Naive B cell (primary cell): Measurements from ENCODE around the gene SNED1. TPM values are rescaled to one million over a fixed set of nuclear protein-coding genes. Genes with fewer than 3 reads are reported as not detected.

Source experiments
- ATAC-seq, 2 donors: fragments of 150-1000 bp; cut with Tn5 transposase; 2 replicates each; pipeline ENCODE4 v1.10.0; 2021; ENCODE audit warnings: low read depth in 2 of 2, mild to moderate bottlenecking in 2 of 2, moderate library complexity in 2 of 2
- DNase-seq: peaks from one replicate; pipeline ENCODE4 v3.0.0; 2022
- H3K27ac Mint-ChIP-seq, 6 donors: one replicate each; pipeline ENCODE4 v1.8.0; 2020 to 2022; ENCODE audit warnings: mild to moderate bottlenecking in 6 of 6, mixed read lengths in 6 of 6, moderate library complexity in 5 of 6, inconsistent platforms in 2 of 6
- H3K27me3 Mint-ChIP-seq, 3 donors: one replicate each; pipeline ENCODE4 v1.8.0; 2021 to 2022; ENCODE audit warnings: mixed read lengths in 3 of 3, mild to moderate bottlenecking in 1 of 3
- H3K36me3 Mint-ChIP-seq, 2 donors: one replicate each; pipeline ENCODE4 v1.8.0; 2020 to 2022; ENCODE audit warnings: mixed read lengths in 2 of 2, inconsistent platforms in 1 of 2, mild to moderate bottlenecking in 1 of 2
- H3K4me1 Mint-ChIP-seq, 3 donors: one replicate each; pipeline ENCODE4 v1.8.0; 2020 to 2022; ENCODE audit warnings: mixed read lengths in 3 of 3, inconsistent platforms in 1 of 3, mild to moderate bottlenecking in 1 of 3, moderate library complexity in 1 of 3
- H3K4me3 Mint-ChIP-seq, 8 donors: one replicate each; pipeline ENCODE4 v1.8.0; 2020 to 2022; ENCODE audit warnings: mild to moderate bottlenecking in 8 of 8, mixed read lengths in 8 of 8, moderate library complexity in 8 of 8, inconsistent platforms in 2 of 8
- H3K9me3 Mint-ChIP-seq, 7 donors: one replicate each; pipeline ENCODE4 v1.8.0; 2020 to 2022; ENCODE audit warnings: mixed read lengths in 7 of 7, mild to moderate bottlenecking in 5 of 7, inconsistent platforms in 2 of 7, moderate library complexity in 1 of 7
- polyA plus RNA-seq, 6 donors: library from polyadenylated mRNA; unstranded; fragments of 300-500 nt; fragmentation: Illumina TruSeq; gene quantifications; one replicate each; pipeline ENCODE4 v1.2.3, GENCODE V29; 2021; ENCODE audit warnings: low read depth in 6 of 6

The SNED1 gene
- polyA plus RNA-seq, 6 donors from 2014 or later, result 0.75 to 3.2 (median 1.3) TPM

- H3K4me1 Mint-ChIP-seq, result peaks cover 42 to 66% (median 51%) of the 10 kb centered on the region in 3 donors
- H3K27ac Mint-ChIP-seq, result peak overlapping the region in 3 of 6 donors; percentile 32 to 97 (median 54)
- peak overlapping the region in 2 of 8 donors; percentile 6 to 33 for H3K4me3 Mint-ChIP-seq
- no peaks in the 10 kb centered on the region for H3K27me3 Mint-ChIP-seq
- no peaks in the 10 kb centered on the region for H3K36me3 Mint-ChIP-seq
- H3K9me3 Mint-ChIP-seq, result peaks cover 0 to 4% (median 0%) of the 10 kb centered on the region in 7 donors
- DNase-seq (no peak), ATAC-seq (no peak)
Measured at GRCh38 chr2:241107031-241107783, 108.8 kb downstream of the SNED1 start.

DNA sequence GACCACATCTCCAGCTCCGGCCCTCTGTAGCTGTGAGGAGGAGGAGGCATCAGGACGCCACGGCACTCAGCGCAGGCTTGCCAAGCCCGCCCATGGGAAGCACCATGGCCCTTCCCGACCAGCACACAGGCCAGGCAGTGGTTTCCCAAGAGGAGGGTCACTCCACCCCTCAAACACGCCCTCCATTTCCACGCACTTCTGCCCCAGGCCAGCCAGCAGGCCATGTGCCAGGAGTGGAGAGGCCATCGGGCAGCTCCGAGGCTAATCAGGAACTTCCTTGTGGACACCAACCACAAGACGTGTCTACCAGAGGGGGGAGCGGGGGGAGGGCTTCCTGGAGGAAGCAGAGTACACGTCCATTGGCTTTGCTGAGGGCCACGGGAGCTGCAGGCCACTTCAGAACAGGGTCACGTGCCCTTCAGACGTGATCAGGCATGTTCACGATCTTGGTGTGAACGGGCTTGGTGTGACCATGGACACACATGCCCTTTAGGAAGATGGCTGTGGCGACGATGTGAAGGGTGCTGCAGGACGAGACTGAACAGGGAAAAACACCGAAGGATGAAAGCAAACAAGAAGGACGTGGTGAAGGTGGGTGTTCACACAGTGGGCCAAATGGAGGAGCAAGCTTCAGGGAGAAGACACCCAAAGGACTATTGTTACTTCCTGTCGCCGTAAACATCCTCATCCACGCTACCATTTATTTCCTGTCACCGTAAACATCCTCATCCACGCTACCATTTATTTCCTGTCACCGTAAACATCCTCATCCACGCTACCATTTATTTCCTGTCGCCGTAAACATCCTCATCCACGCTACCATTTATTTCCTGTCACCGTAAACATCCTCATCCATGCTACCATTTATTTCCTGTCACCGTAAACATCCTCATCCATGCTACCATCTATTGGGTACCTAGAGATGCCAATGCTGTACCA, 110.1 kb downstream of the SNED1 start:
- peak overlapping the region; percentile 12 to 89 (median 70) for H3K4me3 Mint-ChIP-seq
- DNase-seq, result no peak

GRCh38 chr2:241109210-241110088, 111.0 kb downstream of the SNED1 start:
- Mint-ChIP-seq H3K36me3 (peaks cover under 1 to 2% of the 10 kb centered on the region in 2 donors), H3K27me3 (no peaks in the 10 kb centered on the region), H3K4me1 (peaks cover 38 to 53% (median 47%) of the 10 kb centered on the region in 3 donors), H3K27ac (peak overlapping the region; percentile 88 to 98 (median 97)), H3K9me3 (peaks cover 0 to 4% (median 0%) of the 10 kb centered on the region in 7 donors), H3K4me3 (peak overlapping the region in 7 of 8 donors; percentile 12 to 89 (median 69))
- ATAC-seq (no peak), DNase-seq (no peak)

More for the DNA sequence above, 110.1 kb downstream of the SNED1 start:
- H3K9me3 Mint-ChIP-seq, result peaks cover 0 to 4% (median 0%) of the 10 kb centered on the region in 7 donors
- H3K4me1 Mint-ChIP-seq, result peaks cover 38 to 56% (median 47%) of the 10 kb centered on the region in 3 donors
- H3K27ac Mint-ChIP-seq, result peak overlapping the region; percentile 51 to 98 (median 96)
- H3K27me3 Mint-ChIP-seq, result no peaks in the 10 kb centered on the region
- ATAC-seq, result no peak
- H3K36me3 Mint-ChIP-seq, result no peaks in the 10 kb centered on the region

GRCh38 chr2:241110089-241110606, 111.7 kb downstream of the SNED1 start:
- peak overlapping the region; percentile 92 to 98 (median 97) for H3K27ac Mint-ChIP-seq
- H3K4me3 Mint-ChIP-seq, result peak overlapping the region in 7 of 8 donors; percentile 30 to 83 (median 69)
- no peak for ATAC-seq
- no peaks in the 10 kb centered on the region for H3K27me3 Mint-ChIP-seq
- H3K4me1 Mint-ChIP-seq, result peaks cover 38 to 53% (median 47%) of the 10 kb centered on the region in 3 donors
- H3K9me3 Mint-ChIP-seq, result peaks cover 0 to 4% (median 0%) of the 10 kb centered on the region in 7 donors
- no peak for DNase-seq
- H3K36me3 Mint-ChIP-seq, result peaks cover 8 to 9% of the 10 kb centered on the region in 2 donors

DNA sequence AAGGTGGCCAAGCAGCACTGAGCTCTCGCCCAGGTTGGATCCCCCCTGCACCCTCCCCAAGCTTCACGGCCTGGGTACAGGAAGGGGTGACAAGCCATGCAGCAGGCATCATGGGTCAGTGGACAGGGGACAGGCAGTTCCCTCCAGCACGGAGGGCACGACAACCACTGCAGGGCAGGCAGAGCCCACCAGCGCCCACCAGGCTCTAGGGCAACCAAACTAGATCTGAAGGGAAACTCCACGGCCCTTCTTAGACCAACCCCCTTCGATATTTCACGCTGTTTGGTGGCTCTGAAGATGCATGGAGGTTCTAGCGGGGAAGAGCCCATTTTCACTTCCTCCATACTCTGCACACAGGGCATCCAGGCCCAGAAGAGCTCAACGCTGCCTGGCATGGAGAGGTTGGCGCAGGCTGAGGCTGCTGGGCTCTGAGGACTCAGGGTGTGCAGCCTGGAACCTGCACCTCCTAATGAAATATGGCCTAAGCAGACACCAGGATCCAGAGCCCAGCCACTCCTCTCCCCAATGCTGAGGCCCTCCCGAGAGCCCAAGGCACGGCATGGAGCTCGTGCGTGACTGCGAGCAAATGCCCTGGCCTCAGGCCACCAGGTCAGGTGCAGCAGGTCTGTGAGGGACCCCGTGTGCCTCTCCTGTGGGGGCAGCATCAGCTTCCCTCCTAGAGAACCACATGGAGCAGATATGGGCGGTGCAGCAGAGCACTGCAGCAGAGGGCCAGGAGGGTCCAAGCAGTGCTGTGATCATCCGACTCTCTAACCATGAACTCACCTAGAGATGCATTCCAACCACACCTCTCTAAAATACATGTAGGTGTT, 112.4 kb downstream of the SNED1 start:
- Mint-ChIP-seq H3K36me3 (peaks cover 10 to 14% of the 10 kb centered on the region in 2 donors), H3K4me1 (peaks cover 38 to 53% (median 47%) of the 10 kb centered on the region in 3 donors), H3K9me3 (peaks cover 0 to 4% (median 0%) of the 10 kb centered on the region in 7 donors), H3K27ac (peak overlapping the region; percentile 92 to 98 (median 97)), H3K27me3 (no peaks in the 10 kb centered on the region), H3K4me3 (peak overlapping the region; percentile 6 to 83 (median 68))
- ATAC-seq (peak; percentile 87 to 93), DNase-seq (peak; percentile 70)

DNA sequence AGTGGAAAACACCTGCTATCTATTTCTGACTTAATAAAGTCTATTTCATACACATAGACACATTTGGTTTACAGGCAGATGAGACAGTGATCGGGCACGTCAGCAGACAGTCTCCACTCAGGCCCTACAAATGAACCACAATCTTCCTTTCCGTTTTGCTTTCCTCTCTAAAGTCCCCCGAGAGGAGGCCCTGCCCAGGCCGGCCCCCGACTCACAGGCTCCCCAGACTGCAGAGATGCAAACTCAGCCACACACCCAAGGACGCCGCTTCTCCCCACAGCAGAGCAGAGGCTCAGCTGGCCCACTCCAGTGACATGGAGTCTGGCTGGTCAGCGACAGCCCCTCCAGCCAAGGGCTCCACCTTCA, 113.0 kb downstream of the SNED1 start:
- Mint-ChIP-seq H3K4me3 (peak overlapping the region in 6 of 8 donors; percentile 6 to 83 (median 68)), H3K27ac (peak overlapping the region; percentile 82 to 97 (median 96)), H3K4me1 (peaks cover 38 to 53% (median 47%) of the 10 kb centered on the region in 3 donors), H3K27me3 (no peaks in the 10 kb centered on the region), H3K36me3 (peaks cover 10 to 18% of the 10 kb centered on the region in 2 donors), H3K9me3 (peaks cover 0 to 4% (median 0%) of the 10 kb centered on the region in 7 donors)
- DNase-seq (peak; percentile 40), ATAC-seq (peak; percentile 35 to 59)

DNA sequence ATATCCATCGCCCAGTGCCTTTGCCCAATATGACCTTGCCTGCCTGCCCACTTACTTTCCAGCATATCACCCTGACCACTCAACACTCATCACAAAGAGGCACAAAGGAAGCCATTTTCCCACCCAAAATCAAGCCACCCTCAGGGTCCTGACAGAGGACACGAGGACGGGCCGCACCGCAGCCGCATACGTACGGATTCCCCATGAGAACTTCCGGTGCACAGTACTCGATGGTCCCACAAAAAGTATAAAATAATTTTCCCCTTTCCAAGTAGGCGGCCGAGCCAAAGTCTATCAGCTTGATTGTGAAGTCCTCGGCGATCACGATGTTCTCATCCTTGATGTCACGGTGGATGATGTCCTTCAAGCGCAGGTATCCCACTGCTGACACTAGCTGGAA, 113.6 kb downstream of the SNED1 start:
- Mint-ChIP-seq H3K9me3 (peaks cover 0 to 4% (median 0%) of the 10 kb centered on the region in 7 donors), H3K4me1 (peaks cover 38 to 53% (median 47%) of the 10 kb centered on the region in 3 donors), H3K27me3 (no peaks in the 10 kb centered on the region), H3K36me3 (peaks cover 10 to 24% of the 10 kb centered on the region in 2 donors), H3K4me3 (peak overlapping the region in 4 of 8 donors; percentile 41 to 71 (median 68)), H3K27ac (peak overlapping the region; percentile 92 to 97 (median 96))
- no peak for DNase-seq
- ATAC-seq, result no peak

GRCh38 chr2:241112592-241112991, 114.2 kb downstream of the SNED1 start:
- no peak for ATAC-seq
- peak overlapping the region in 1 of 8 donors; percentile 55 for H3K4me3 Mint-ChIP-seq

GRCh38 chr2:241114836-241115235, 116.4 kb downstream of the SNED1 start:
- Mint-ChIP-seq H3K4me1 (peaks cover 21 to 29% (median 28%) of the 10 kb centered on the region in 3 donors), H3K36me3 (peaks cover 10 to 33% of the 10 kb centered on the region in 2 donors), H3K27ac (peak overlapping the region in 1 of 6 donors; percentile 52), H3K9me3 (no peaks in the 10 kb centered on the region), H3K4me3 (no peak overlapping the region), H3K27me3 (no peaks in the 10 kb centered on the region)
- ATAC-seq (no peak), DNase-seq (no peak)

More at GRCh38 chr2:241112592-241112991, 114.2 kb downstream of the SNED1 start:
- H3K4me1 Mint-ChIP-seq, result peaks cover 38 to 49% (median 47%) of the 10 kb centered on the region in 3 donors
- peaks cover 0 to 4% (median 0%) of the 10 kb centered on the region in 7 donors for H3K9me3 Mint-ChIP-seq
- H3K27me3 Mint-ChIP-seq, result no peaks in the 10 kb centered on the region
- H3K27ac Mint-ChIP-seq, result peak overlapping the region; percentile 35 to 97 (median 80)
- no peak for DNase-seq
- H3K36me3 Mint-ChIP-seq, result peaks cover 10 to 25% of the 10 kb centered on the region in 2 donors

DNA sequence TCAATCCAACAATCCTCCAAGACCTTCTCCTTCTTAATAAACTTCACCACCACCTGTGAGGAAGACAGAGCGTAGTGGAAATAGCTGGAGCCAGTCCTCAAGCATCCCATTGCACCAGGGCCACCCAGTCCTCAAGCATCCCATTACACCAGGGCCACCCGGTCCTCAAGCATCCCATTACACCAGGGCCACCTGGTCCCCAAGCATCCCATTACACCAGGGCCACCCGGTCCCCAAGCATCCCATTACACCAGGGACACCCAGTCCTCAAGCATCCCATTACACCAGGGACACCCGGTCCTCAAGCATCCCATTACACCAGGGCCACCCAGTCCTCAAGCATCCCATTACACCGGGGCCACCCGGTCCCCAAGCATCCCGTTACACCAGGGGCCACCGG, 116.9 kb downstream of the SNED1 start:
- Mint-ChIP-seq H3K4me3 (no peak overlapping the region), H3K9me3 (no peaks in the 10 kb centered on the region), H3K36me3 (peaks cover 10 to 37% of the 10 kb centered on the region in 2 donors), H3K27me3 (no peaks in the 10 kb centered on the region), H3K27ac (peak overlapping the region in 2 of 6 donors; percentile 49 to 79), H3K4me1 (peaks cover 16 to 23% (median 22%) of the 10 kb centered on the region in 3 donors)
- DNase-seq (no peak), ATAC-seq (no peak)
